Posterior cingulate gyrus (tissue), 11 donors: ENCODE results near the gene HDAC7.

Source experiments
- DNase-seq, 10 donors: peaks; one replicate each; pipeline versions ENCODE4 v3.0.0 to v3.0.0-alpha.2; 2020 to 2021; ENCODE audit warnings: mixed read lengths in 3 of 10
- intact Hi-C: fragments of 100-400 bp; cut with DNase I; formaldehyde crosslinking; loops from one replicate; pipeline ENCODE4 v1.15.1; 2023

Gene HDAC7

DNA sequence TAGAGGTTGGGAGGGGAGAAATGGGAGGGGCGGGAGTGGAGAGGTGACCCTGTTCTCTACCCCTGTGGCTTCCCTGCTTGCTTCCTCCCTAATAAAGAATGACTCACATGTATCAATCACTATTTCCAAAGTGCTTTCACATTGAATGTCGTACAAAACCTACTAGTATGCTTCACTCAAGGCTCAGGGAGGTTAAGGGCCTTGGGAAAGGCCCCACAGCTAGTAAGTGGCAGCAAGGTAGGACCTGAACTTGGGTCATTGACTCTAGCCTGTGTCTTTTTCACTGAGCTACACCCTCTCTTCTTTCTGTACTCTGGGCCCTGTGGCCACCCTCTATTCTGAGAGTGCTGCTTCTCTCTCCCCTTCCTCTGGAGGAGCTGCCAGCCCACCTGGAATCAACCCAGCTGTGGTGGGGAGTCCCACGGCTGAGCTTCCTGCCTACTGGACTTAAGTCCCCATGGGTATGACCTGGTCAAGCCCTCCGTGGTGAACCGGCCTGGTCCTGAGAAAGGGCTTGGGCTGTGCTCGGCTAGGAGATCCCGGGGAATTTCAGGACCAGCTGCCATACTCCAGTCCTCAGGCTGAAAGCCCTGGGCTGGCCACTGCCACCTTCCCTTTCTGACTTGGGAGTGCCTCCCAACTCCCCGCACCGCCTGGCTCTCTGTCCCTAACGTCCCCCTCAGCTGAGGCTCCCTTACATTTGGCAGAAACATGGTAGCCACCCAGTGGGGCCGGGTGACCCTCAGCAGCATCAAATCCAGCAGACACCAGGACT, 33.6 kb downstream of the HDAC7 start:
- intact Hi-C loops = no loop called here
- peak in 3 of 10 donors; percentile 5 to 69 (median 45) for DNase-seq

DNA sequence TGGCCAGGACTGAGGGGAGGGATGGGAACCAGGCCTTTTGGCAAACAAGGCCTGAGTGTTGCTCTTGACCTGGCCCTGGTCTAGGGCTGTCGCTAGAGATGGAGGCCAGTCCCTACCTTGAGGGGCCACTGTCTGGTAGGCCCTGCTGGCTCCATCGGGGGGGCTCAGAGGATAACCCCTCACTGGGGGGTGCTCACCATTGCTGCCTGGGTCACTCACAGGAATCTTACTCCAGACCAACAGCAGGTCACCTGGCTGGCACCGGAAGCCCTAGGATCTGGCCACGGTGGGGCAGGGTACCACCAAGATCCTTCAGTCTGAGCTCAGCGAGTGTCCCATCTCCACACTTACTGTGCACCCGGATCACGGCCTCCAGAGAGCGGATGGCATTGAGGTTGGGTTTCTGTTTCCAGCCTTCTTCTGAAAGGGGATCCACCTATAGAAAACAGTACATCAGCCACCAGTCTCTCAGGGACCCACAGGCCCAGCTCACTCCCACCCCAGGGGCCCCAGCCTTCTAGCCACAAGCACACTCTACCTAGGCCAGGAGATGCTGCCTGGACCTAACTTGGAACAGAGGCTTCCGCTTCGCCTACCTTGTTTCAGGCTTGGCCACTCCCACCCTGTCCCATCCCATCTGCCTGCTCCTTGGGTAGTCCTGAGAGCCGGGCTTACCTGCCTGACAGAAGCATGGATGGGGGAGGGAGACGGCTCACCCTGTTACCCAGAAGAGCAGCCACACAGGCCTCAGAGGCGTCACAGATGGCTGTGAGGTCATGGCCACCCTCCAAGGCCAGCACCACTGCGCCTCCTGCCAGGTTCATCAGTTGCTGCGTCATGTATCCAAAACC, 34.4 kb downstream of the HDAC7 start:
- intact Hi-C loops = no loop called here
- DNase-seq = peak in 4 of 10 donors; percentile 4 to 57 (median 26)

DNA sequence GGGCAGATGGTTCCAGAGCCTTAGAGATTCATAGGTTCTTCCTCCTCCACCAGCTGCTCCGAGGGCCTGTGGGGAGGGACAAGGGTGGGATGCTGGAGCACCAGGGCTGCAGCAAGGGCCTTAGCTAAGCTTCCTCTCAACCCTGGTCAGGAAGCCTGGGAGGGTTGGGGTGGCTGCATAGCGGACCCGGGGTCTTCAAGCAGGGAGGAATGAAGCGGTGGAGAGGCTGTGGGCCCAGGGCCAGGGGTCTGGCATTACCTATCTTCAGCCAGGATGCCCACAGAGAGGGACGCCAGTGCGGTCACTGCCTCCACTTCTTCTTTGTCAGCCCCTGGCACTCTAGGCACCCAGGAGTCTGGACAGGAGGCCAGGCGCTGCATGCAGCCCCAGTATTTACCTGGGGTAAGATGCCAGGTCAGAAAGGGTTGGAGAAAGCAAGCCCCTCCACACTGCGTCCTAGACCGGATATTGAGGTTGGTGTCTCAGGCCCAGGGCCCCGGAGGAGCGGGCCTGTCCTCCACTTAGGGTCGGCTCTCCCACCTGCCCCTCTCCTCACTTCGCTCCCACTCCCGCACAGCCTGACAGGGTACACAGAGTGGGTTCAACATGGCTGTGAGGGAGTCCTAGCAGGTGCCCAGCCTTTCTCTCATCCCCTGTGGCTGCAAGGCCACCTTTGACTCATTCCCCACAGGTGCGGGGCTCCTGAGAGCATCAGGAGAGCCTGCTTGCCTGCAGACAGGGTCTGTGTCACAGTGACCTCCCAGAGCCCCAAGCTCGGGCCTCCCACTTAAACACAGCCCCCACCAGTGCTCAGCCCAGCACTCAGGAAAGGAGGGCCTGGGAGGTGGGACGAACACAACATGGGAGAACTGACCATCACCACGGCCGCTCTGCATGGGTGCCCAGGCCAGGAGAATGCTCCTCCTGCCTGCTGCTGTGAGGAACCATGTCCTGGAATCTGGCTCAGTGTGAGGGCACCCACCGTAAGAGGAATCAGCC, 35.6 kb downstream of the HDAC7 start:
- intact Hi-C loops = no loop called here
- peak in 4 of 10 donors; percentile 10 to 82 (median 41) for DNase-seq

DNA sequence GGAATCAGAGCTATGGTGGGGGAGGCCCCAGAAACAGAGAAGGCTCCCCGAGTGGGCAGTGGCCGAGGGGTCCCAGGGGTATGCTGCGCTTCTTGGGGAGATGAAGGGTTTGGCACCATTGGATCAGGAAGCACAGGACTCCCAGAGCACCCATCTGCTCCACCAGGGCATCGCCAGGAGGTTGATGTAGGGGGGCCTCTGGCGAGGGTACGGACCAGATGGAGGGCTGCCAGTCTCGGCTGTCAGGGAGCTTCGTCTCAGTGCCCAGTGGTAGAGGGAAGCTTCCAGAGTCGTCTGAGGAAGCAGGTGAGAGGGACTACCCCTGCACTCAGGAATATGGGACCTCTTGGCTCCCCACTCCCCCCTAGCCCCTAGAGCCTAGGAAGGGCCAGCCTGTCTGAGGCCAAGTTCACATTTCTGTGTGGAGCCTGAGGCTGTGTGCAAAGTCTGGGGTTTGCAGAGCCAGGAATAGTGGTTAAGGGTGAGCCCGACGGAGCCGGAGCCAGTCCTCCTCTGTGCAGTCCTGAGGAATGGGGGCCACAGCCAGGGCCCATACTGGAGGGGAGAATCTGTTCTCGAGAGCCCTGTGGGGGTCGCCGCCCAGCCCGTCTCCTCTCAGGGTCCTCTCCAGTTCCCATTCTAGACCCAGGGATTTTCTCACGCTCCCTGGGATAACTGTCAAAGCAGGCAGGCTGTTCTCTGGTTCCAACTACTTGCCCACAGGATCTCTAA, 36.5 kb downstream of the HDAC7 start:
- DNase-seq = peak in 4 of 10 donors; percentile 7 to 71 (median 48)
- intact Hi-C loops = no loop called here

DNA sequence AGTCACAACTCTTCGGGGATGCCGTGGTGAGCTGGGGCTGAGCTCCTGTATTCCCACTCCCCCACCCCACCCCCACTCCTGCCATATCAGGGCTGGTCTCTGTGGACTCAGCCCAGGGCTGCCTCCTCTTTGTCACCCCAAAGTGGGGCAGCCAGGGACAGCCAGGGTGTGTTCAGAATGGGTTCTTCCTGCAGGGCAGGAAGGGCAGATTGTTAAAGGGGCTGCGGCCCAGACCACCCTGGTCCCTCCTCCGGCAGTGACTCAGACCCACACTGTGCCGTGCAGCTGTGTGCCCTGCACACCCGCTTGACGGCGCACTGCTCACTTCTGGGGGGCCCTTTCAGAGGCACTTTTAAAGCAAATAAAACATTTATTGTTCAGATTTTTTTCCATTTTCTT, 37.3 kb downstream of the HDAC7 start:
- intact Hi-C loops = no loop called here
- peak in 4 of 10 donors; percentile 8 to 81 (median 50) for DNase-seq

DNA sequence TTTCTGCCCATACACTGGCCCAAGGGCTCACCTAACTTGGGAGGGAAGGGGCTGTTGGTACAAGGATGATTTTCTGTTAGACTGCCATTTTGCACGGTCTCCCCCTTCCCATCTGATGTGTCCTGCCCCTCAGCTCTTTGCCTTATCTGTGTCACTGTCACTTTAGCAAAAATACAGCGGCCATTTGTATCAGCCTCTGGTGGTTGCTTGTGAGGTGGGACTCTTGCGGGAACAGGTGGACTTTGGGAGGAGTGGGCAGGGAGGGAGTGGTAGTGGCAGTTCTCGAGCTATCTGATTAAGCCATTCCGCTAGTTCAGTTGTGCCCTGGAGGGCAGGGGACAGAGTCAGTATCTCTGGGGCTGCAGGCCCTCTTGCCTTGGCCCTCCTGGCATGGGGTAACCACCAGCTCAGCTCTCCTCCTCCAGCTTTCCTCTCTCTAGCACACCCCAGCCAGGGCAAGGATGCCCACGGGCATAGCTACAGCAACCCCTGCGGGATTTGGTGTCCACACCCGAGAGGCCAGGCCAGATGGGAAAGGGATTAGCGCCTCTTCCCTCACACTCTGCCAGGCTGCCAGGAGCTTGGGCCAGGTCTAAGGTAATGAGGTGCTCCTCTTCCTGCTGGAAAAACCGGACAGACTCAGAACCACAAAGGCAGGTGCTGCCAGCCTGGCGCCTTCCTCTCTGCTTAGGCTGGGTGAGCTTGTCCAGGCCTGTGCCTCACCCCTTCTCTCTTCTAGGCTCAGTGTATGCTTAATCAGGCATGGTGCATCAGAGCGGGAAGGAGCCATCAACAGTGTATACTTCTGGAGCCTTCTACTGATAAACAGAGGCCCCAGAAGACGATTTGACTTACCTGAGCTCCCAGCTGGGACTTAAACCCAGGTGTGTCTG, 38.0 kb downstream of the HDAC7 start:
- intact Hi-C loops = no loop called here
- DNase-seq = peak in 4 of 10 donors; percentile 20 to 77 (median 40)

DNA sequence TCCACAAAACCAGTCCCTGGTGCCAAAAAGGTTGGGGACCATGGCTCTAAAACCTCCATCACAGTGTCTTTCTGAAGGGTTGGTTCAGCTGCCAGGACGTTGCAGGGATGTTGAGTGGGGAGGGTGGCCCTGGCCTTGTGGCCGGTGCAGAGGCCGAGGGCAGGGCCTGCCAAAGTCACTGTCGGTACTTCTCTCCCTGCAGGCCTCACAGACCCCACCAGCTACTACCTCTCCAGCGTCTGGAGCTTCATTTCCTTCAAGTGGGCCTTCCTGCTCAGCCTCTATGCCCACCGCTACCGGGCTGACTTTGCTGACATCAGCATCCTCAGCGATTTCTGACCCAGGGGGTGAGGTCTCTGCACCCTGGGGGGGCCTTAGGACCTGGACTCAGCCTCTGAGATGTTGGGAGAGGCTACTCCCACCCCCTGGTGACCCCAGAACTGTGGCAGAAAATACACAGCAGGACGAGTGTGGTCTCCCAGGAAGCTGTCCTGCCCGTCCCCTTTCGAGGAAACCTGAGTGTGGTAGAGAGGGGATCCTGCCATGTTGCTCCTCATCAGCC, 39.7 kb downstream of the HDAC7 start:
- peak in 3 of 10 donors; percentile 4 to 54 (median 44) for DNase-seq
- intact Hi-C loops = loop anchor here (1.0 to 2.0 kb wide), 2 partner anchors 37 to 65 kb away; no protein-coding TSS in a partner anchor

DNA sequence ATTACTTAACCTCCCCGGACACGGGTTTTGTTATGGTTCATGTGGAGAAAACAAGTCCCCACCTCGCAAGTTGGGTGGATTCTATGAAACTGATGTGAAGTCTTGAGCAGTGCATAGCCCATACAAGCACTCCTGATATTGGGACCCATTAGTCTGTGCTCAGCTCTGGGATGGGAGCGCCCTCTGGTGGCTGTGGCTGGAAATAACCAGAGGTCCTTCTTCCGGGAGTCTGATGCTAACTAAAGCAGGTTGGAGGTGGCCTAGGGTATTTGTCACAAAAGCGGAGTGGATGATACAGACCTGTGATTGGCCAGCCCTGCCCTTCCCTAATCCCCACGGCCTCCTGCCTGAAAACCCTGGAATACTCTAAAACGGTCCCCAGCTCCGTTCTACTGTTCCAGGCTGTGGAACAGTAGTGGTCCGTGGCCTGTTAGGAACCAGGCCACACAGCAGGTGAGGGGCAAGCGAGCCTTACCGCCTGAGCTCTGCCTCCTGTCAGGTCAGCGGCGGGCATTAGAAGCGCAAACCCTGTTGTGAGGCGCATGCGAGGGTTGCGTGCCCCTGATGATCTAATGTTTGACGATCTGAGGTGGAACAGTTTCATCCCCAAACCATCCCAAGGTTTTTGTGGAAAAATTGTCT, 40.3 kb downstream of the HDAC7 start:
- DNase-seq = peak; percentile 88 to 99 (median 94)
- intact Hi-C loops = loop anchor here (1.0 to 2.0 kb wide), 2 partner anchors 37 to 64 kb away; no protein-coding TSS in a partner anchor

DNA sequence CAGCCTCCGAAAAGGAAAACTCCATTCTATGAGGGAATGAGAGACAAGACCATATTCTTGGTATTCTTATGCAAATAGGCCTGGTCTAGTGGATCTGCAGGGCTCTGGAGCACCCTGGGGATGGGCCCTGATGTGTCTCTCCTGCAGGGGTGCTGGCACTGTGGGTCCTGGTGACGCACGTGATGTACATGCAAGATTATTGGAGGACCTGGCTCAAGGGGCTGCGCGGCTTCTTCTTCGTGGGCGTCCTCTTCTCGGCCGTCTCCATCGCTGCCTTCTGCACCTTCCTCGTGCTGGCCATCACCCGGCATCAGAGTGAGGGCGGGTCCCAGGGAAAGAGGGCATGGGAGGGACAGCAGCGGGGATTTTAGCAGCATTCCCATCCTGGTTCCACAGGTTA, 40.8 kb downstream of the HDAC7 start:
- intact Hi-C loops = loop anchor here (1.0 to 2.0 kb wide), 2 partner anchors 36 to 64 kb away; no protein-coding TSS in a partner anchor
- DNase-seq = peak in 4 of 10 donors; percentile 24 to 73 (median 63)

DNA sequence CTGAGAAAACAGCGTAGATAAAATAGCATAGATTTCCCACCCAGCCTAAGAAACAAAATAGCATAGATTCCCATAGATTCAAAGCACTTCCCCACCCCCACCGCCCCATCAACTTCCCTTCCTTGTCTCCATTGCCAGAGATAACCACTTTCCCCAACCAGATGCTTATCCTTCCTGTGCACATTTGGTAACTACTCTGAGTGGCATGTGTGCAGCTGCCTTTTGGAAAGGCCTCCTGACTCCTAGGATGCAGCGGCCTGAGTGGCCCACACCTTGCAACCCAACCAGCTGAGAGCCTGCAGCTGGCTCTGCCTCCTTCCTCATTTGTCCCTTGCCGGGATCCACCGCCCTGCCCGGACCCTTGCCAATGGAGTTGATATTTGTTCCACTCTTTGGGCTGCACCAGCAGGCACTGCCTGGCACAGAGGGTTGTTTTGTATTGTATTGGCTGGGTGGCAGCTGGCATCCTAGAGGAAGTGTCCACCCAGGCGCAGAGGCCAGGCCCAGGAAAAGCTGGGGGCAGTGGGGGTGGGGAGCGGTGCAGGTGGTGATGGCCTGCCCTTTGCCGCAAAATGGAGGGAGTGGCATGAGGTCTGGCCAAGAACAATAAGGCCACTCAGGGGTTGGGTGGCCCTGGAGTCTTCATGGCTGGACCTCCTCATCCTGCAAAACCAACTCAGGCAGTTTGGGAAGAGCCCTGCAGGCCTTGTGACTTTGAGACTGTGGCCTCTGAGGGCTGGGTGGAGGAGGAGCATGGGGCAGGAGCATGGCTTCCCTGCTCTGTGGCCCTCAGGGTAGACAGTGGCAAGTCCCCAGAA, 41.8 kb downstream of the HDAC7 start:
- peak; percentile 88 to 99 (median 94) for DNase-seq
- intact Hi-C loops = loop anchor here (2.0 kb wide), 1 partner anchor 35 kb away; no protein-coding TSS in a partner anchor

DNA sequence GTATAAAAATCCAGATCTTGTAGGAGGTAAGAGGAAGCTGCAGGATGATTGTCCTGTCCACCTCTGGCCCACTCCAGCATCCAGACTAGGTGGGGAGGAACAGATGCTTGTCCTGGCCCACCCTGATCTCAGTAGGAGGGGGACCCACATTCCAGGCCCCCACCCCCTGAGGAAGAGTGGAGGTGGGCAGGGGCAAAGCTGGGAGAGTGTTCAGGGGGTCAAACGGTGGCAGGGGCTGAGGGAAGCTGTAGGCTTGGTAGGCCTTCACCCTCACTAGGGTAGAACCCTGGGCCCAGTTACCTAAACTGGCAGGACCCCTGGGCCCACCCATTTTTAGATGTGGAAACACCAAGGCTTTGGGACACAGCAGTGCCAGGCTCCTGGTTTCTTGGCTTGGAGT, 42.6 kb downstream of the HDAC7 start:
- DNase-seq = peak in 4 of 10 donors; percentile 6 to 77 (median 36)
- intact Hi-C loops = no loop called here

DNA sequence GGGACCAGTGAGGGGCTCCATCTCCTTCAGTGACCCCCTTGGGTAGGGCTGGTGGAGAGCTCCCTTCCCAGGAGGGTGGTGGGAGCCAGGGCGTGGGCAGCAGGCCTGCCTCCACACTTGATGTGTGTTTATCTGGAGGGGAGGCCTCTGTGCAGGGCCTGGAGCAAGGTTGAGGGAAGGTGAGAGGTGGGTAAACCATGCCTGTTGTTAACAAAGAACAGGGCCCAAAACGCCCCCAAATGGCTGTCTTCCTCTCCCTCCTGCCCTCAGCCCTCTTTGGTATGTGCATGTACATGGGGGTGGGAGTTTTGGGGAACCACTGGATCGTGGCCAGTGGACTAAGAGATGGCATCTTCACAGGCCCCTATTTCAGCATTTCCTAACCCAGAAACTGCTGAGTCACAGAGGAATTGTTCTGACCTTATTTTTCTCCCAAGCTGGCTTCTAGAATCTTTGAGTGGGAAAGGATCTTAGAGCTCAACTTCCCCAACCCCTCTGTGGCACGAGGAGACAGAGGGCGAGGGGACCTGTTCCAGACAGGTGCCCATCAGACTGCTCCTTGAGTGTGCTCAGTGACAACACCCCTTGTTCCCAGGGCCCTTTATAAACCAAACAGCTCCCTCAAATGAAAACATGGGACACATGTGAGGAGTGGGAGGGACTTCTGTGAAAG, 43.1 kb downstream of the HDAC7 start:
- intact Hi-C loops = no loop called here
- DNase-seq = peak in 3 of 10 donors; percentile 5 to 59 (median 51)

DNA sequence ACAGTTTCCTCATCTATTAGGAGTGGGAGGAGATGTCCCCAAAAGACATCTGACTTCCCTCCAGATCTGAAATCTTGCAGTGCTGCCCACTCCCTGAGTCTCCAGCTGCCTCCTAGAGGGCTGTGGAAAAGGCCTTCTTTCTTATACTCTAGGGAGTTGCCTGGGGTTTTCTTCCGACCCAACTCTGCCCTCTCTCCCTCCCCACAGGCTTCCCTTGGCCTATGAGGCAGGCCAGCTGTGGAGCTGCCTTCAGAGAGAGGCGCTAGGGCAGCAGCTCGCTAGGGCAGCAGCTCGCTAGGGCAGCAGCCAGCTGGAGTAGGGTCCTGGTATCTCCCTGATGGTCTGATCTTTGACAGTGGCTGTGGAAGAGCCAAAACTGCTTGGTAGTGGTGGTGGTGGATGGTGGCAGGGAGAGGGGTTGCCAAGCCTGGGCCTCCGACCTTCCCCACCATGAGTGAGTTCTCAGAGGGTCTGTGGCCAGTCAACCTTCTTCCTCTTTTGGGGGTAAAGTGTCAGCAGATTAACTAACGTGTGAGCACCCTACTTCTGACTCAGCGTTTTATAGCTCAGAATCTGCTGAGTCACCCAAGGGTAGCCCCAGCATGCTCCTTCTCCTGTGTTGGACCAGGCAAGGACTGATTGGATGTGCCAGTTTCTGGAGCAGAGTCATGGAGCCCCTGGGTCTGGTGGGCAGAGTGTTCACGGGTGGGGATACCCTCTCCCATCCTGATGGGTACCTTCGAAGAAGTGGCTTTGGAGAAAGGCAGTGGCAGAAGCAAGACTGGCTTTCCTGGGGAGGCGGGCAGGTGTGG, 44.4 kb downstream of the HDAC7 start:
- intact Hi-C loops = no loop called here
- DNase-seq = peak in 6 of 10 donors; percentile 47 to 92 (median 68)

DNA sequence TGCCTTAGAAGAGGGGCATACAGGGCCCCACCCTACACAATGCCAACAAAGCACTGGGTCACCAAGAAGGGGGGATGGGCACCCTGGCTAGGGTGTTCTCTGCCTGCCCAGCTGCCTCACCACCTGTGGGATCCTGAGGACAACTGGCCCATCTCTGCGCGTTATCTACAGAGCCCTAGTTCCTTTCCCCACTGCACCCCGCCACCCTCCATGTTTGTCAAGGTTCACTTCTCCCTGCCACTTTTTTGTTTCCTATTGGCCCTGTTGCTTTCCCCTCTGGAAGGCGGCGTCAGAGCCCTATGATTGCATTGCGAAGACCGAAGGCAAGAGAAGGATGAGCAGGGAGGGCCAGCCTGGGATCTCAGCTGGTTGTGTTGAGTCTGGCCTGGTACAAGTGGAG, 45.0 kb downstream of the HDAC7 start:
- DNase-seq = peak in 4 of 10 donors; percentile 11 to 69 (median 54)
- intact Hi-C loops = no loop called here
